Measurements from ENCODE around the gene RHOF. TPM values are rescaled to one million over a fixed set of nuclear protein-coding genes. Genes with fewer than 3 reads are reported as not detected.

Gene RHOF
- total and polyA plus RNA-seq, 2 experiments from 2014 or later, result 2.4 to 6.7 TPM

GRCh38 chr12:121810833-121811433 lies 17.4 kb upstream of the RHOF start:
- H3F3A ChIP-seq (ENCODE audit: insufficient read depth), result peaks cover 11% of the 10 kb centered on the region
- peaks cover 95% of the 10 kb centered on the region for H3K79me2 ChIP-seq (ENCODE audit: insufficient read depth)
- H2AFZ ChIP-seq, result no peak overlapping the region
- 49 to 52% methylated on average over 6 of the region's 6 CpGs for WGBS, 2 experiments (ENCODE audit: low coverage in 1 of 2, low lambda C conversion rate in 2 of 2, missing lambda C conversion rate in 2 of 2)
- peaks cover 22% of the 10 kb centered on the region for H3K4me1 ChIP-seq (ENCODE audit: insufficient read depth)
- peak overlapping the region; percentile 64 for H3K27ac ChIP-seq
- peak; percentile 33 for DNase-seq
- peak overlapping the region; percentile 87 for H3K4me2 ChIP-seq (ENCODE audit: unreplicated experiment)
- in situ Hi-C loops (cut with MboI), result no loop called here
- no peaks in the 10 kb centered on the region for H3K27me3 ChIP-seq (replicated peaks; ENCODE audit: insufficient read depth)
- peaks cover 15% of the 10 kb centered on the region; the same call in 1 of the 2 replicates for H3K36me3 ChIP-seq (ENCODE audit: low read depth)
- H3K4me3 ChIP-seq, result peak overlapping the region; percentile 76
- no peak for TF ChIP-seq EZH2 (IDR thresholded peaks at IDR 0.05; ENCODE audit: insufficient read depth, poor library complexity, severe bottlenecking)
- no peak for TF ChIP-seq EZH2phosphoT487 (IDR thresholded peaks at IDR 0.05; ENCODE audit: insufficient read depth, low read depth)
- no peaks in the 10 kb centered on the region for H3K9me2 ChIP-seq (ENCODE audit: insufficient read depth)
- no peaks in the 10 kb centered on the region for H4K20me1 ChIP-seq (ENCODE audit: insufficient read depth)
- peak overlapping the region; percentile 76 for H3K9ac ChIP-seq
- H3K9me3 ChIP-seq (ENCODE audit: low read depth), result no peaks in the 10 kb centered on the region

GRCh38 chr12:121810234-121810817 lies 16.8 kb upstream of the RHOF start:
- DNase-seq, result no peak
- in situ Hi-C loops (cut with MboI), result no loop called here
- 75 to 82% methylated on average over 20 to 33 of the region's 33 CpGs for WGBS, 2 experiments (ENCODE audit: low coverage in 1 of 2, low lambda C conversion rate in 2 of 2, missing lambda C conversion rate in 2 of 2)
- Histone ChIP-seq H3K9me2 (ENCODE audit: insufficient read depth) (no peaks in the 10 kb centered on the region), H3K9me3 (ENCODE audit: low read depth) (no peaks in the 10 kb centered on the region), H3K27ac (no peak overlapping the region), H3K4me3 (peak overlapping the region; percentile 76), H3F3A (ENCODE audit: insufficient read depth) (peaks cover 11% of the 10 kb centered on the region), H3K79me2 (ENCODE audit: insufficient read depth) (peaks cover 95% of the 10 kb centered on the region), H3K9ac (peak overlapping the region; percentile 76), H3K4me2 (ENCODE audit: unreplicated experiment) (peak overlapping the region; percentile 87), H4K20me1 (ENCODE audit: insufficient read depth) (no peaks in the 10 kb centered on the region), H3K36me3 (ENCODE audit: low read depth) (peaks cover 9% of the 10 kb centered on the region; the same call in 1 of the 2 replicates), H2AFZ (no peak overlapping the region), H3K27me3 (replicated peaks; ENCODE audit: insufficient read depth) (no peaks in the 10 kb centered on the region), H3K4me1 (ENCODE audit: insufficient read depth) (peaks cover 24% of the 10 kb centered on the region)
- TF ChIP-seq EZH2phosphoT487 (IDR thresholded peaks at IDR 0.05; ENCODE audit: insufficient read depth, low read depth) (no peak), EZH2 (IDR thresholded peaks at IDR 0.05; ENCODE audit: insufficient read depth, poor library complexity, severe bottlenecking) (no peak)

- Histone ChIP-seq H3K4me1 (ENCODE audit: insufficient read depth) (peaks cover 24% of the 10 kb centered on the region), H3K27me3 (replicated peaks; ENCODE audit: insufficient read depth) (no peaks in the 10 kb centered on the region), H3K36me3 (ENCODE audit: low read depth) (peaks cover 7% of the 10 kb centered on the region; the same call in 1 of the 2 replicates), H3K9me3 (ENCODE audit: low read depth) (no peaks in the 10 kb centered on the region), H4K20me1 (ENCODE audit: insufficient read depth) (no peaks in the 10 kb centered on the region), H3K9ac (no peak overlapping the region), H2AFZ (no peak overlapping the region), H3K4me3 (no peak overlapping the region), H3K9me2 (ENCODE audit: insufficient read depth) (no peaks in the 10 kb centered on the region), H3K79me2 (ENCODE audit: insufficient read depth) (peaks cover 95% of the 10 kb centered on the region), H3F3A (ENCODE audit: insufficient read depth) (peaks cover 11% of the 10 kb centered on the region), H3K4me2 (ENCODE audit: unreplicated experiment) (no peak overlapping the region), H3K27ac (no peak overlapping the region)
- TF ChIP-seq EZH2phosphoT487 (IDR thresholded peaks at IDR 0.05; ENCODE audit: insufficient read depth, low read depth), result no peak
- TF ChIP-seq EZH2 (IDR thresholded peaks at IDR 0.05; ENCODE audit: insufficient read depth, poor library complexity, severe bottlenecking), result no peak
- WGBS, 2 experiments (ENCODE audit: low coverage in 1 of 2, low lambda C conversion rate in 2 of 2, missing lambda C conversion rate in 2 of 2), result 93 to 94% methylated on average over 26 to 27 of the region's 27 CpGs
- DNase-seq, result no peak
- in situ Hi-C loops (cut with MboI), result no loop called here
Measured at GRCh38 chr12:121809712-121810116, 16.2 kb upstream of the RHOF start.

DNA sequence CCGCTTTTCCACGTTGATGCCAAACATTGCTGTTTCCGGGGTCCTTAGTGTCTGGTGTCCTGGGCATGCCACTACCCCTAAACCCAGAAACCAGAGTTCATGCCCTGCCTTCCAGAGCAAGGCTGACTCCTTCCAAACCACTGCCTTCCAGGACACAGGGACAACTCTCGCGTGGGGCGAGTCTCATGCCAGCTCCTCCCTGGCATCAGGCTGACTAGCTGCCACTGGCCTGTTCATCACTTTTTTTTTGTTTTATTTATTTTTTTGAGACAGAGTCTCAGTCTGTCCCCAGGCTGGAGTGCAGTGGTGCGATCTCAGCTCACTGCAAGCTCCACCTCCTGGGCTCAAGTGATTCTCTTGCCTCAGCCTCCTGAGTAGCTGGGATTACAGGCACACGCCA lies 15.1 kb upstream of the RHOF start:
- no peak for DNase-seq
- TF ChIP-seq EZH2 (IDR thresholded peaks at IDR 0.05; ENCODE audit: insufficient read depth, poor library complexity, severe bottlenecking), result no peak
- TF ChIP-seq EZH2phosphoT487 (IDR thresholded peaks at IDR 0.05; ENCODE audit: insufficient read depth, low read depth), result no peak
- no peaks in the 10 kb centered on the region for H4K20me1 ChIP-seq (ENCODE audit: insufficient read depth)

More for the DNA sequence above, 15.1 kb upstream of the RHOF start:
- H3K9me2 ChIP-seq (ENCODE audit: insufficient read depth), result no peaks in the 10 kb centered on the region
- H3K4me3 ChIP-seq, result no peak overlapping the region
- no peak overlapping the region for H3K27ac ChIP-seq
- no peak overlapping the region for H3K4me2 ChIP-seq (ENCODE audit: unreplicated experiment)
- peaks cover 11% of the 10 kb centered on the region for H3F3A ChIP-seq (ENCODE audit: insufficient read depth)
- H2AFZ ChIP-seq, result no peak overlapping the region
- peaks cover 92% of the 10 kb centered on the region for H3K79me2 ChIP-seq (ENCODE audit: insufficient read depth)
- H3K4me1 ChIP-seq (ENCODE audit: insufficient read depth), result peaks cover 24% of the 10 kb centered on the region
- H3K36me3 ChIP-seq (ENCODE audit: low read depth), result peaks cover 7% of the 10 kb centered on the region; the same call in 1 of the 2 replicates
- in situ Hi-C loops (cut with MboI), result no loop called here
- H3K9me3 ChIP-seq (ENCODE audit: low read depth), result no peaks in the 10 kb centered on the region
- no peaks in the 10 kb centered on the region for H3K27me3 ChIP-seq (replicated peaks; ENCODE audit: insufficient read depth)
- WGBS, 2 experiments (ENCODE audit: low coverage in 1 of 2, low lambda C conversion rate in 2 of 2, missing lambda C conversion rate in 2 of 2), result 85 to 88% methylated on average over 8 of the region's 8 CpGs
- no peak overlapping the region for H3K9ac ChIP-seq
